GM23248 (cell line): Measurements from ENCODE around the gene CTXN3. TPM values are rescaled to one million over a fixed set of nuclear protein-coding genes. Genes with fewer than 3 reads are reported as not detected.
A peak's percentile ranks its signal among the peaks of the same experiment; 100 is the strongest.

Experiments
- DNase-seq: peaks from one replicate; pipeline ENCODE4 v3.0.0-alpha.2; 2015
- H2AFZ ChIP-seq: fragments of 200-600 bp; sonication (generic); 2 replicates; pipeline ENCODE4 v1.6.1; 2016; ENCODE audit warnings: antibody characterized with exemption
- H3F3A ChIP-seq: fragments of 200-600 bp; sonication (generic); 2 replicates; pipeline ENCODE4 v1.6.1; 2016; ENCODE audit warnings: mild to moderate bottlenecking, antibody characterized with exemption, mixed run types; ENCODE audit not compliant: insufficient read depth
- H3K27ac ChIP-seq: fragments of 200-600 bp; sonication (generic); 2 replicates; pipeline ENCODE4 v1.5.1; 2016; ENCODE audit warnings: mild to moderate bottlenecking
- H3K27me3 ChIP-seq: fragments of 200-600 bp; sonication (generic); replicated peaks from 2 replicates; pipeline ENCODE4 v1.6.1; 2016; ENCODE audit warnings: mild to moderate bottlenecking; ENCODE audit not compliant: insufficient read depth
- H3K36me3 ChIP-seq: fragments of 200-600 bp; sonication (generic); 2 replicates; pipeline ENCODE4 v1.6.1; 2016; ENCODE audit warnings: low read depth, mild to moderate bottlenecking
- H3K4me1 ChIP-seq: fragments of 200-600 bp; sonication (generic); 2 replicates; pipeline ENCODE4 v1.6.1; 2016; ENCODE audit warnings: mild to moderate bottlenecking; ENCODE audit not compliant: insufficient read depth
- H3K4me2 ChIP-seq: fragments of 200-600 bp; sonication (generic); one replicate; pipeline ENCODE4 v1.6.1; 2016; ENCODE audit warnings: mild to moderate bottlenecking; ENCODE audit not compliant: unreplicated experiment
- H3K4me3 ChIP-seq: fragments of 200-600 bp; sonication (generic); 2 replicates; pipeline ENCODE4 v1.5.1; 2016; ENCODE audit warnings: mild to moderate bottlenecking
- H3K79me2 ChIP-seq: fragments of 200-600 bp; sonication (generic); 2 replicates; pipeline ENCODE4 v1.6.1; 2016; ENCODE audit warnings: mild to moderate bottlenecking; ENCODE audit not compliant: insufficient read depth
- H3K9ac ChIP-seq: fragments of 200-600 bp; sonication (generic); 2 replicates; pipeline ENCODE4 v1.6.1; 2016; ENCODE audit warnings: mild to moderate bottlenecking
- H3K9me2 ChIP-seq: fragments of 200-600 bp; sonication (generic); 2 replicates; pipeline ENCODE4 v1.6.1; 2016; ENCODE audit warnings: mixed run types, mild to moderate bottlenecking, moderate library complexity; ENCODE audit not compliant: insufficient read depth
- H3K9me3 ChIP-seq: fragments of 200-600 bp; sonication (generic); one replicate; pipeline ENCODE4 v1.6.1; 2017; ENCODE audit warnings: low read depth
- H4K20me1 ChIP-seq: fragments of 200-600 bp; sonication (generic); 2 replicates; pipeline ENCODE4 v1.6.0; 2016; ENCODE audit not compliant: insufficient read depth
- EZH2 ChIP-seq: fragments of 200-600 bp; sonication (generic); IDR thresholded peaks from 2 replicates; pipeline ENCODE4 v1.6.1; 2018; ENCODE audit warnings: antibody characterized with exemption, mild to moderate bottlenecking; ENCODE audit not compliant: insufficient read depth, poor library complexity, severe bottlenecking
- EZH2phosphoT487 ChIP-seq: fragments of 200-600 bp; sonication (generic); IDR thresholded peaks from 2 replicates; pipeline ENCODE4 v1.6.1; 2018; ENCODE audit warnings: antibody characterized with exemption, moderate library complexity, mild to moderate bottlenecking, low read depth; ENCODE audit not compliant: insufficient read depth
- WGBS, 2 experiments: methylation state at CpG; one replicate each; pipeline ENCODE4 v1.1.6; 2015 to 2017; ENCODE audit warnings: low lambda C conversion rate in 2 of 2, low coverage in 1 of 2; ENCODE audit errors: missing lambda C conversion rate in 2 of 2; 5-methylcytosine and 5-hydroxymethylcytosine counted together
- in situ Hi-C: fragments of 300-500 bp; cut with MboI; formaldehyde crosslinking; loops from 2 replicates; pipeline ENCODE4 v1.15.0; 2020
- polyA plus RNA-seq: library from polyadenylated mRNA; unstranded; fragments of >200 nt; fragmentation: Nextera tagmentation; extraction: Ambion mirVana; gene quantifications from 2 replicates; pipeline ENCODE4 v1.2.1, GENCODE V29; 2016
- total RNA-seq: library from RNA; depleted of rRNA; stranded (reverse); fragments of >200 nt; shearing (Covaris generic); gene quantifications from 2 replicates; pipeline ENCODE4 v1.2.3, GENCODE V29; 2014

CTXN3 gene
- total and polyA plus RNA-seq, 2 experiments from 2014 or later: not detected

DNA sequence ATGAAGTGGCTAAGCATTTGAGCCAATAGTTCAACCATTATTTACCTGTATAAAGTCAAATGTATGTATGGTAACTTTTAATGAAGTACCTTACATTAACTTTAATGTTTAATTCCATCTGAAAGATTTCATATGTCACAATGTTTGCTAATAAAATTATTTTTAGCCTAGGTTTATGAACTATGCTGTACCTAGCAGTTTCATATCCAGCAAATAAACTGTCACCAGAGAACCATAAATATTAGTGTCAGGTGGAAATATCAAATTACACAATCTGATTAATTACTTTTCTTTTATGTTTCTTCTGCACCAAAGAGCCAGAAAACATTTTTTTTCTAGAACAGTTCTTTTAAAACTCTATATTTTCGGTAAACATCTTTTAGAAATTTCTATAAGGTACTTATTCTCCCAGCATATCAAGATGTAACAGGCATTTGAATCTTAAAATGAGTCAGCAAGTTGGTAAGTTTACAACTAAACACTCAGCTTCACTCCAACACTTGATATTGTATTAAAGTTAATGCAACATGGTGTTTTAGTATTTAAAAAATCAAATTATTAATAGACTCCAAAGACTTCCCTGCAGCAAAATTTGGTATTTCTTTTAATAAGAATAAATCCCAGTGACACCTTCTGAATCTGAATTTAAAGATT, 45.8 kb downstream of the CTXN3 start:
- no peaks in the 10 kb centered on the region for H3K27me3 ChIP-seq
- H3F3A ChIP-seq: peaks cover 24% of the 10 kb centered on the region
- in situ Hi-C loops: no loop called here
- TF ChIP-seq EZH2 (no peak), EZH2phosphoT487 (no peak)
- no peak for DNase-seq
- WGBS, 2 experiments: 80 to 88% methylated on average over 1 of the region's 1 CpG
- H3K4me3 ChIP-seq: no peak overlapping the region
- no peaks in the 10 kb centered on the region for H3K9me2 ChIP-seq
- no peak overlapping the region for H3K9ac ChIP-seq
- no peak overlapping the region for H3K27ac ChIP-seq
- H3K9me3 ChIP-seq: no peaks in the 10 kb centered on the region
- no peak overlapping the region for H2AFZ ChIP-seq
- no peak overlapping the region for H3K4me2 ChIP-seq
- no peaks in the 10 kb centered on the region for H3K36me3 ChIP-seq
- H4K20me1 ChIP-seq: no peaks in the 10 kb centered on the region
- H3K4me1 ChIP-seq: peaks cover 33% of the 10 kb centered on the region
- H3K79me2 ChIP-seq: no peaks in the 10 kb centered on the region

GRCh38 chr5:127695346-127695745, 46.5 kb downstream of the CTXN3 start:
- Histone ChIP-seq H3K9me3 (no peaks in the 10 kb centered on the region), H3F3A (peaks cover 24% of the 10 kb centered on the region), H4K20me1 (no peaks in the 10 kb centered on the region), H3K36me3 (no peaks in the 10 kb centered on the region), H3K79me2 (no peaks in the 10 kb centered on the region), H3K27me3 (no peaks in the 10 kb centered on the region), H3K4me1 (peaks cover 33% of the 10 kb centered on the region), H3K4me3 (no peak overlapping the region), H2AFZ (no peak overlapping the region), H3K4me2 (no peak overlapping the region), H3K9me2 (no peaks in the 10 kb centered on the region), H3K27ac (no peak overlapping the region), H3K9ac (no peak overlapping the region)
- DNase-seq: no peak
- no peak for TF ChIP-seq EZH2phosphoT487
- no peak for TF ChIP-seq EZH2
- in situ Hi-C loops: no loop called here

GRCh38 chr5:127696683-127697082, 47.8 kb downstream of the CTXN3 start:
- Histone ChIP-seq H3K27ac (peak overlapping the region; percentile 44), H3K4me3 (peak overlapping the region; percentile 35), H2AFZ (no peak overlapping the region), H3K79me2 (no peaks in the 10 kb centered on the region), H3K9me3 (no peaks in the 10 kb centered on the region), H3K9me2 (no peaks in the 10 kb centered on the region), H3K4me2 (peak overlapping the region; percentile 72), H3F3A (peaks cover 24% of the 10 kb centered on the region), H3K36me3 (no peaks in the 10 kb centered on the region), H3K4me1 (peaks cover 33% of the 10 kb centered on the region), H4K20me1 (no peaks in the 10 kb centered on the region), H3K27me3 (no peaks in the 10 kb centered on the region), H3K9ac (no peak overlapping the region)
- WGBS, 2 experiments: 1 to 3% methylated on average over 6 of the region's 6 CpGs
- peak; percentile 81 for DNase-seq
- in situ Hi-C loops: no loop called here
- TF ChIP-seq EZH2phosphoT487: 0 out of 2 replicates have a peak, but pooled peaks have one; percentile 77
- no peak for TF ChIP-seq EZH2

- H3K36me3 ChIP-seq: no peaks in the 10 kb centered on the region
- H2AFZ ChIP-seq: no peak overlapping the region
- H3K4me1 ChIP-seq: peaks cover 33% of the 10 kb centered on the region
- 26 to 30% methylated on average over 2 of the region's 2 CpGs for WGBS, 2 experiments
- no peak for TF ChIP-seq EZH2
- TF ChIP-seq EZH2phosphoT487: 0 out of 2 replicates have a peak, but pooled peaks have one; percentile 36
- no peak overlapping the region for H3K9ac ChIP-seq
- H3K9me2 ChIP-seq: no peaks in the 10 kb centered on the region
- H3F3A ChIP-seq: peaks cover 24% of the 10 kb centered on the region
- DNase-seq: peak; percentile 73
- no peak overlapping the region for H3K27ac ChIP-seq
- peak overlapping the region; percentile 72 for H3K4me2 ChIP-seq
- no peaks in the 10 kb centered on the region for H3K9me3 ChIP-seq
- no peaks in the 10 kb centered on the region for H3K27me3 ChIP-seq
- no peak overlapping the region for H3K4me3 ChIP-seq
- no peaks in the 10 kb centered on the region for H4K20me1 ChIP-seq
- no peaks in the 10 kb centered on the region for H3K79me2 ChIP-seq
- in situ Hi-C loops: no loop called here
Measured at GRCh38 chr5:127697894-127698600, 49.2 kb downstream of the CTXN3 start.
